BE2C (cell line): ENCODE data around the gene LMOD3.

Experiments
- DNase-seq: peaks from one replicate; pipeline ENCODE4 v3.0.0-alpha.2; 2020
- H3K27me3 ChIP-seq: fragments of 250-450 bp; sonication (Bioruptor Pico); 2 replicates; pipeline ENCODE4 v1.5.1; 2020; ENCODE audit warnings: mild to moderate bottlenecking
- H3K36me3 ChIP-seq: fragments of 250-450 bp; sonication (Bioruptor Pico); 2 replicates; pipeline ENCODE4 v1.5.1; 2020; ENCODE audit warnings: mild to moderate bottlenecking
- H3K4me1 ChIP-seq: fragments of 250-450 bp; sonication (Bioruptor Pico); 2 replicates; pipeline ENCODE4 v1.5.1; 2020
- H3K4me3 ChIP-seq: 2 replicates; pipeline ENCODE4 v1.5.1; 2011; ENCODE audit warnings: low read depth, low read length
- H3K9me3 ChIP-seq: fragments of 250-450 bp; sonication (Bioruptor Pico); 2 replicates; pipeline ENCODE4 v1.5.1; 2020
- CTCF ChIP-seq: IDR thresholded peaks from 2 replicates; pipeline ENCODE4 v1.5.1; 2012; ENCODE audit warnings: mild to moderate bottlenecking, low read depth, low read length

The LMOD3 gene

GRCh38 chr3:69130689-69131088 lies 8.3 kb upstream of the LMOD3 start:
- no peak for TF ChIP-seq CTCF
- H3K27me3 ChIP-seq, result no peaks in the 10 kb centered on the region
- H3K9me3 ChIP-seq, result no peaks in the 10 kb centered on the region
- H3K36me3 ChIP-seq, result no peaks in the 10 kb centered on the region
- no peak overlapping the region for H3K4me3 ChIP-seq
- DNase-seq, result no peak
- no peaks in the 10 kb centered on the region for H3K4me1 ChIP-seq

GRCh38 chr3:69129531-69129930 lies 7.1 kb upstream of the LMOD3 start:
- no peak for TF ChIP-seq CTCF
- no peak for DNase-seq

GRCh38 chr3:69128509-69128908 lies 6.1 kb upstream of the LMOD3 start:
- DNase-seq, result no peak
- no peaks in the 10 kb centered on the region for H3K36me3 ChIP-seq
- H3K4me3 ChIP-seq, result no peak overlapping the region
- H3K4me1 ChIP-seq, result no peaks in the 10 kb centered on the region
- no peaks in the 10 kb centered on the region for H3K27me3 ChIP-seq
- no peaks in the 10 kb centered on the region for H3K9me3 ChIP-seq
- no peak for TF ChIP-seq CTCF

More at GRCh38 chr3:69129531-69129930, 7.1 kb upstream of the LMOD3 start:
- Histone ChIP-seq H3K9me3 (no peaks in the 10 kb centered on the region), H3K4me3 (no peak overlapping the region), H3K4me1 (no peaks in the 10 kb centered on the region), H3K36me3 (no peaks in the 10 kb centered on the region), H3K27me3 (no peaks in the 10 kb centered on the region)

GRCh38 chr3:69126999-69127398 lies 4.6 kb upstream of the LMOD3 start:
- TF ChIP-seq CTCF, result no peak
- no peak overlapping the region for H3K4me3 ChIP-seq
- DNase-seq, result no peak
- H3K36me3 ChIP-seq, result no peaks in the 10 kb centered on the region
- H3K27me3 ChIP-seq, result no peaks in the 10 kb centered on the region
- no peaks in the 10 kb centered on the region for H3K9me3 ChIP-seq
- no peaks in the 10 kb centered on the region for H3K4me1 ChIP-seq

- H3K27me3 ChIP-seq, result no peaks in the 10 kb centered on the region
- no peaks in the 10 kb centered on the region for H3K9me3 ChIP-seq
- no peaks in the 10 kb centered on the region for H3K4me1 ChIP-seq
- H3K36me3 ChIP-seq, result no peaks in the 10 kb centered on the region
- no peak overlapping the region for H3K4me3 ChIP-seq
- no peak for TF ChIP-seq CTCF
- no peak for DNase-seq
Observed at GRCh38 chr3:69126216-69126615, 3.8 kb upstream of the LMOD3 start.

- Histone ChIP-seq H3K4me1 (no peaks in the 10 kb centered on the region), H3K9me3 (no peaks in the 10 kb centered on the region), H3K36me3 (no peaks in the 10 kb centered on the region), H3K4me3 (no peak overlapping the region), H3K27me3 (no peaks in the 10 kb centered on the region)
- no peak for TF ChIP-seq CTCF
- DNase-seq, result no peak
Observed at GRCh38 chr3:69121950-69122349, 445 bp downstream of the LMOD3 start.
